Activated T-cell treated with anti-CD3 and anti-CD28 coated beads, Interleukin-2, amount 50 U/mL, for 72 hours (primary cell): ENCODE results near the gene ARHGAP9. TPM values are rescaled to one million over a fixed set of nuclear protein-coding genes. Genes with fewer than 3 reads are reported as not detected.
A peak's percentile ranks its signal among the peaks of the same experiment; 100 is the strongest.
"Not testable (repeated sequence)": the region's sequence is repeated elsewhere in the genome, so short reads cannot be mapped to it uniquely, and the experiment has no call there.

Source experiments
- ATAC-seq, 2 donors: fragments of 150-1000 bp; cut with Tn5 transposase; replicated peaks in 1 of 2; 2 replicates each; pipeline ENCODE4 v1.10.0; 2021; ENCODE audit warnings: moderate library complexity in 2 of 2, mild to moderate bottlenecking in 1 of 2
- DNase-seq, 2 donors: peaks; one replicate each; pipeline ENCODE4 v3.0.0; 2021 to 2022; ENCODE audit warnings: mixed read lengths in 1 of 2
- H3K27ac Mint-ChIP-seq: one replicate; pipeline ENCODE4 v1.8.0; 2022; ENCODE audit warnings: mild to moderate bottlenecking, moderate library complexity, mixed read lengths
- H3K27me3 Mint-ChIP-seq: one replicate; pipeline ENCODE4 v1.8.0; 2022; ENCODE audit warnings: low read depth, mixed read lengths
- H3K36me3 Mint-ChIP-seq, 2 donors: one replicate each; pipeline ENCODE4 v1.8.0; 2022; ENCODE audit warnings: mixed read lengths in 2 of 2, mild to moderate bottlenecking in 1 of 2; ENCODE audit not compliant: insufficient read depth in 2 of 2
- H3K4me1 Mint-ChIP-seq: one replicate; pipeline ENCODE4 v1.8.0; 2022; ENCODE audit warnings: low read depth, mixed read lengths
- H3K4me3 Mint-ChIP-seq, 2 donors: one replicate each; pipeline ENCODE4 v1.8.0; 2022; ENCODE audit warnings: mild to moderate bottlenecking in 2 of 2, mixed read lengths in 2 of 2, moderate library complexity in 2 of 2
- H3K9me3 Mint-ChIP-seq, 2 donors: one replicate each; pipeline ENCODE4 v1.8.0; 2022; ENCODE audit warnings: mixed read lengths in 2 of 2
- total RNA-seq, 2 donors: library from RNA; stranded (reverse); gene quantifications; one replicate each; pipeline ENCODE4 v1.2.3, GENCODE V29; 2022

ARHGAP9 gene
- total RNA-seq, 2 donors from 2014 or later, result 119 to 153 TPM

- H3K27me3 Mint-ChIP-seq, result no peaks in the 10 kb centered on the region
- no peaks in the 10 kb centered on the region for H3K9me3 Mint-ChIP-seq
- DNase-seq (peak; percentile 14 to 34), ATAC-seq (no peak)
- H3K4me3 Mint-ChIP-seq, result peak overlapping the region; percentile 89 to 98
- peaks cover 17 to 36% of the 10 kb centered on the region in 2 donors for H3K36me3 Mint-ChIP-seq
- peak overlapping the region; percentile 99 for H3K27ac Mint-ChIP-seq
- H3K4me1 Mint-ChIP-seq, result peaks cover 63% of the 10 kb centered on the region
Observed at GRCh38 chr12:57521525-57522010, 41.9 kb upstream of the ARHGAP9 start.

GRCh38 chr12:57520053-57520818 is 40.6 kb upstream of the ARHGAP9 start, which contains the start of gene DDIT3:
TSS of gene DDIT3 (minus strand) at chr12:57520514. CDS start at chr12:57517406, 3,108 bp downstream.
- ATAC-seq, result peak; percentile 69
- H3K36me3 Mint-ChIP-seq, result peaks cover 19 to 45% of the 10 kb centered on the region in 2 donors
- no peaks in the 10 kb centered on the region for H3K27me3 Mint-ChIP-seq
- peaks cover 60% of the 10 kb centered on the region for H3K4me1 Mint-ChIP-seq
- peak; percentile 100 for DNase-seq
- peak within 1 kb of the TSS; percentile 89 to 98 for H3K4me3 Mint-ChIP-seq
- peak within 1 kb of the TSS; percentile 99 for H3K27ac Mint-ChIP-seq
- H3K9me3 Mint-ChIP-seq, result no peaks in the 10 kb centered on the region

- ATAC-seq, result peak; percentile 0 to 3
- H3K4me1 Mint-ChIP-seq, result peaks cover 54% of the 10 kb centered on the region
Observed at GRCh38 chr12:57519796-57520052, 40.1 kb upstream of the ARHGAP9 start.

GRCh38 chr12:57518920-57519795 is 39.5 kb upstream of the ARHGAP9 start:
- H3K27ac Mint-ChIP-seq, result peak overlapping the region; percentile 99
- peaks cover 49% of the 10 kb centered on the region for H3K4me1 Mint-ChIP-seq
- ATAC-seq (no peak), DNase-seq (peak; percentile 35 to 49)
- H3K27me3 Mint-ChIP-seq, result no peaks in the 10 kb centered on the region
- peak overlapping the region; percentile 89 to 98 for H3K4me3 Mint-ChIP-seq
- H3K9me3 Mint-ChIP-seq, result no peaks in the 10 kb centered on the region
- H3K36me3 Mint-ChIP-seq, result peaks cover 22 to 41% of the 10 kb centered on the region in 2 donors

More at GRCh38 chr12:57519796-57520052, 40.1 kb upstream of the ARHGAP9 start:
- Mint-ChIP-seq H3K36me3 (peaks cover 22 to 43% of the 10 kb centered on the region in 2 donors), H3K4me3 (peak overlapping the region; percentile 89 to 98), H3K9me3 (no peaks in the 10 kb centered on the region), H3K27ac (peak overlapping the region; percentile 99), H3K27me3 (no peaks in the 10 kb centered on the region)
- DNase-seq, result peak in 1 of 2 donors; percentile 63

GRCh38 chr12:57518176-57518919 is 38.7 kb upstream of the ARHGAP9 start:
- H3K27me3 Mint-ChIP-seq, result no peaks in the 10 kb centered on the region
- no peaks in the 10 kb centered on the region for H3K9me3 Mint-ChIP-seq
- DNase-seq (no peak), ATAC-seq (no peak)
- H3K4me1 Mint-ChIP-seq, result peaks cover 41% of the 10 kb centered on the region
- peaks cover 22 to 41% of the 10 kb centered on the region in 2 donors for H3K36me3 Mint-ChIP-seq
- peak overlapping the region; percentile 99 for H3K27ac Mint-ChIP-seq
- peak overlapping the region; percentile 89 to 98 for H3K4me3 Mint-ChIP-seq

GRCh38 chr12:57517718-57518117 is 38.1 kb upstream of the ARHGAP9 start:
- Mint-ChIP-seq H3K27ac (peak overlapping the region; percentile 99), H3K4me3 (peak overlapping the region in 1 of 2 donors; percentile 98), H3K36me3 (peaks cover 22 to 47% of the 10 kb centered on the region in 2 donors), H3K4me1 (peaks cover 38% of the 10 kb centered on the region)
- not testable (repeated sequence) for H3K9me3 Mint-ChIP-seq, ATAC-seq, DNase-seq, H3K27me3 Mint-ChIP-seq

- Mint-ChIP-seq H3K4me1 (peaks cover 37% of the 10 kb centered on the region), H3K4me3 (peak overlapping the region in 1 of 2 donors; percentile 98), H3K9me3 (no peaks in the 10 kb centered on the region), H3K27ac (peak overlapping the region; percentile 99), H3K27me3 (no peaks in the 10 kb centered on the region), H3K36me3 (peaks cover 26 to 52% of the 10 kb centered on the region in 2 donors)
- no peak for DNase-seq
- no peak for ATAC-seq
Observed at GRCh38 chr12:57517187-57517586, 37.5 kb upstream of the ARHGAP9 start.

GRCh38 chr12:57516617-57517153 is 37.0 kb upstream of the ARHGAP9 start:
- no peak for ATAC-seq
- H3K27ac Mint-ChIP-seq, result peak overlapping the region; percentile 99

GRCh38 chr12:57515934-57516541 is 36.4 kb upstream of the ARHGAP9 start:
- no peak overlapping the region for H3K4me3 Mint-ChIP-seq

More at GRCh38 chr12:57516617-57517153, 37.0 kb upstream of the ARHGAP9 start:
- peaks cover 26 to 53% of the 10 kb centered on the region in 2 donors for H3K36me3 Mint-ChIP-seq
- no peaks in the 10 kb centered on the region for H3K27me3 Mint-ChIP-seq
- H3K4me3 Mint-ChIP-seq, result peak overlapping the region in 1 of 2 donors; percentile 29
- peaks cover 37% of the 10 kb centered on the region for H3K4me1 Mint-ChIP-seq
- no peak for DNase-seq
- H3K9me3 Mint-ChIP-seq, result no peaks in the 10 kb centered on the region

GRCh38 chr12:57515408-57515933 is 35.8 kb upstream of the ARHGAP9 start:
- Mint-ChIP-seq H3K36me3 (peaks cover 26 to 53% of the 10 kb centered on the region in 2 donors), H3K9me3 (no peaks in the 10 kb centered on the region), H3K27ac (peak overlapping the region; percentile 99), H3K4me3 (no peak overlapping the region), H3K27me3 (no peaks in the 10 kb centered on the region), H3K4me1 (peaks cover 30% of the 10 kb centered on the region)
- no peak for DNase-seq
- ATAC-seq, result no peak

More at GRCh38 chr12:57515934-57516541, 36.4 kb upstream of the ARHGAP9 start:
- H3K36me3 Mint-ChIP-seq, result peaks cover 26 to 53% of the 10 kb centered on the region in 2 donors
- no peaks in the 10 kb centered on the region for H3K9me3 Mint-ChIP-seq
- DNase-seq (no peak), ATAC-seq (no peak)
- peaks cover 34% of the 10 kb centered on the region for H3K4me1 Mint-ChIP-seq
- peak overlapping the region; percentile 99 for H3K27ac Mint-ChIP-seq
- no peaks in the 10 kb centered on the region for H3K27me3 Mint-ChIP-seq

- H3K4me3 Mint-ChIP-seq, result no peak overlapping the region
- H3K27me3 Mint-ChIP-seq, result no peaks in the 10 kb centered on the region
- peak overlapping the region; percentile 99 for H3K27ac Mint-ChIP-seq
- no peaks in the 10 kb centered on the region for H3K9me3 Mint-ChIP-seq
- H3K4me1 Mint-ChIP-seq, result peaks cover 30% of the 10 kb centered on the region
- no peak for DNase-seq
- no peak for ATAC-seq
- H3K36me3 Mint-ChIP-seq, result peaks cover 23 to 50% of the 10 kb centered on the region in 2 donors
Observed at GRCh38 chr12:57514720-57515407, 35.2 kb upstream of the ARHGAP9 start.
